NCI-H146 treated with DMSO at 0.1 percent for 48 hours (cell line): ENCODE data around the gene CDH23.

Experiments
- DNase-seq: peaks from one replicate; lab custom pipeline; 2025; ENCODE audit not compliant: unreplicated experiment; lab: John Stamatoyannopoulos, UW

The CDH23 gene

GRCh38 chr10:71735709-71736569 lies 339.2 kb downstream of the CDH23 start:
- no peak for DNase-seq

DNA sequence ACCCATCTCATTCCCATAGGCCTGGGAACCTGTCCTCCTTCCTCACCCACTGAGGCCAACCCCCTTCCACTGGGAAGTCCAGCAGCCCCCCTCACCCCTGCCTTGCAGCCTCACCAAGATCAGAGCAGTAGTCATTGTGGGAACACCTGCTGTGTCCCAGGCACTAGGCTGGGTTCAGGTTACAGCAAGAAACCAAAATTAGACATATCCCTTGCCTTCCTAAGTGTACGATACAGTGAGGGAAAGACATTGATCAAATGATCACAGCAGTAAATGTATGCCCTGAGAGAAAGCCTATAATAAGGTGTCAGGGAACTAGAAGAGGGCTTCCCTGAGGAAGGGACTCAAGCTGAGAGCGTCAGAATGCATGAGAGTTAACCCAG lies 339.8 kb downstream of the CDH23 start:
- no peak for DNase-seq

GRCh38 chr10:71737001-71737833 lies 340.5 kb downstream of the CDH23 start:
- no peak for DNase-seq

- no peak for DNase-seq
Observed at GRCh38 chr10:71737834-71738197, 341.1 kb downstream of the CDH23 start.

DNA sequence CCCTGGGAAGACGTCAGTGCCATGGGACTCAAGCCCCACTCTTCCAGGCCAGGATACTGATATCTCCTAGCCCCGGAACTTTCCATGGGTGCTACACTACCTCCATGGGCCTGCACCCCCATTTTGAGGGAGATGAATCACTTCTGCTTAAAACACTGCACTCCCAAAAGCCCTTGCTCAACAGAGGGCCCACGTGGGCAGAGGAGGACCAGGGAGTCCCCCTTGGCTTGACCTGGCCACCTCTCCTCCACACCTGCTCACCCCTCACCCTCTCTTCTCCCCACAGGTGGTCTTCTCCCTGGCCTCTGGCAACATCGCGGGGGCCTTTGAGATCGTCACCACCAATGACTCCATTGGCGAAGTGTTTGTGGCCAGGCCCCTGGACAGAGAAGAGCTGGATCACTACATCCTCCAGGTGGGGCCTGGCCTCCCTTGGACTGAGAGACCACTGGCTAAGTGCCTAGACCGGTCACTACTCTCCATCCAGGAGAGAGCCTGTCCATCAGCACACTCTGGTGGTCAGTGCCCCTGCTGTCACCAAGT lies 342.7 kb downstream of the CDH23 start:
- DNase-seq: no peak

GRCh38 chr10:71740069-71740653 lies 343.4 kb downstream of the CDH23 start:
- DNase-seq: no peak

DNA sequence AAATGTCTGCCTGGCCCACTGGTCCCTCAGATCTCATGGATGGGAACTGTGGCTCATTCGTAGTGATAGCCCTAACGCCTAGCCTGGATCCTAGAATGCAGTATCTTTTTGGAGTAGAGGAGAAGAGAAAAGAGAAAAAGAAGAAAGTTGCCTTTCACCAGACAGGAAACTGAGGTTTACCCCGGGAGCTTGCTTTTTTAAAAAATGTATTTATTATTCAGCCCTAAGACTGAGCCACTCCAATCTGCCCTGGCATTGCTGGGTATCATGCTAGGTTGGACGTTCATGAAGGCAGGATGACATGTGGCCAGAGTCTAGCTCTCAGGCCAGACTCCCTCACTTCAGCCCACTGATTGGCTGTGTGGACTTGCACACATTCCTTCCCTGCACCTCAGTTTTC lies 344.3 kb downstream of the CDH23 start:
- no peak for DNase-seq

DNA sequence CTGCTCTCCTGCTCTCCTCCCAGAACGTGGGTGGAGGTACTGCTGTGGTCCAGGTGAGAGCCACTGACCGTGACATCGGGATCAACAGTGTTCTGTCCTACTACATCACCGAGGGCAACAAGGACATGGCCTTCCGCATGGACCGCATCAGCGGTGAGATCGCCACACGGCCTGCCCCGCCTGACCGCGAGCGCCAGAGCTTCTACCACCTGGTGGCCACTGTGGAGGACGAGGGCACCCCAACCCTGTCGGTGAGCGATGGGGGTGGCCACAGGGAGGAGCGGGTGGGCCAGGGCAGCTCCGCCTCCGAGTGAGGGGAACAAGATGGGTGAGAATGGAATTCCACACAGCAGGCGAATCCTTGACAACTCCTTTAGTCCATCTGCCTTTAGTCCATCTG lies 345.0 kb downstream of the CDH23 start:
- no peak for DNase-seq

DNA sequence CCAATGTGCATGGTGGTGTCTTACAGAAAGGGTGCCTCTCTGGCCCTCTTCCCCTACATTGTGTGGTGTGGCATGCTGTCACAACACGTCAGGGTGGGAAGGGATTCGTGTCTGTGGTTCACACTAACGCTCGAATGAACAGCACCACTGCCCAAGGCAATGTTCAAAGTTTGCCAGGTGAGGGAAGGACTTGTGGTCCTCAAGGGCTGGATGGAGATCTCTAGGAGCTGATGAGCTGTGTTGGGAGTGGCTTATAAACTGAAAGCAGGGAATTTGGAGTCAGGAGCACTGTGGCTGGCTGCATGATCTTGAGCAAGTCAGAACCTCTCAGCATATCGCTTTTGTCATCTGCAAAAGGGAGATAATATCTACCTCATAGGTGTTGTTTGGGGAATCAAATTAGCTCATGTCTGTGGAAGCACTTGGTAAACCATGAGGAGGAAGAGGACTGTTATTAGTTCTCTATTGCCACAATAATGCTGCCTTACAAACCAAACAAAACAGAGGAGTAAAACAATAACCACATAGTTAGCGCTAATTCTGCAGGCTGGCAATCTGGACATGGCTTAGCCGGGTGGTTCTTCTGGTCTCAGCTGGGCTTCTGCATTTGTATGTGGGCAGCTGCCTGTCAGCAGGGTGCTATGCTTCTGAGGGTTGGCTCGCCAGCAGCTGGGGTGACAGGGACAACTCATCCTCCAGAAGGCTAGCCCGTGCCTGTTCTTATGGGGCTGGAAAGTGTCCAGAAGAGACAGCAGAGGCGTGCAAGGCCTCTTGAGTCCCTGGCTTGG lies 345.8 kb downstream of the CDH23 start:
- no peak for DNase-seq

DNA sequence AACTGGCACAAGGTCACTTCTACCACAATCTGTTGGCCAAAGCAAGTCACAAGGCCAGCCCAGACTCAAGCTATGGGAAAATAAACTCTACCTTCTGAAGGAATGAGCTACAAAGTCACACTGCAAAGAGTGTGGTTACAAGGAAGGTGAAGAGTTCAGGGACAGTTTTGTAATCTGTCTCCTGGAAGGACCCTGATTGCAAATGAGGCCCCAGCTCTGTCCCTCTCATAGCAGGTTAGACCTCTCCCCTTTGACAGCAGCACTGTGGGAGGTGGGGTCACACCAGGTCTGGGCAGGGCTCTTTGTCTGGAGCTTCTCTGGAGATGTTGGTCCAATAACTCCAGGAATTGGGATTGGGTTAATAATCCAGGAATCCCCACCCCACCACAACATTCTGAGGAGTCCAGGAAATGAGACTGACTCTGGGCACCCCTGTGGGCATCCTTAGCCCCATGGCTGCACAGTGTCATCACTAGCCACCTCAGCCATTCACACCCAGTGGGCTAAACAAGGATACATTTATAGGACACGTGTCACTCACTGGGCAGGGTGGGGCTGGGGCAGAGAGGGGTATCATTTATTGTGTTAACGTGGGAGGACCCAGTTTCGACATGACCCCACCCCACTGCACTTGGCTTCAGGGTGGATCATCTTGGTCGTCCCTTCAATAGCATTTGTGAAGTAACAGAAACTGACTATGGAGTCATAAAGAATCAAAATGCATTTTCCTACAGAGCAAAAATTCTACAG lies 346.5 kb downstream of the CDH23 start:
- DNase-seq: no peak

DNA sequence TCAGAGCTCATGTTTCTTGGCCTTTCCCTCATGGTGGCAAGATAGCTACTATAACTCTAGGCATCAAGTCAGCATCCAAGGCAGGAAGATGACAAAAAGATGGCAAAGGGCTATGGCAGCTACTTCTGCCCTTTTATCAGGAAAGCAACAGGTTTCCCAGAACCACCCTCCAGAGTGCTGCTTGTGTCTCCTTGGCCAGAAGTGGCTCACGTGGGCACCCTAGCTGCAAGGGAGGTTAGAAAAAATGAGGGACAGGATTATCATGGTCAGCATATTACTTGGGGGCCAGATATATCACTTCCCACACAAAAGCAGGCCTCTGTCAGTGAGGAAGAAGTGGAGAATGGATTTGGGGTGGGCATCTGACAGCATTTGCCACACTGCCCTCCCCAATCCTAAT lies 347.1 kb downstream of the CDH23 start:
- no peak for DNase-seq

- DNase-seq: no peak
Observed at GRCh38 chr10:71744897-71745663, 348.4 kb downstream of the CDH23 start.

GRCh38 chr10:71745664-71746250 lies 349.0 kb downstream of the CDH23 start:
- DNase-seq: no peak

DNA sequence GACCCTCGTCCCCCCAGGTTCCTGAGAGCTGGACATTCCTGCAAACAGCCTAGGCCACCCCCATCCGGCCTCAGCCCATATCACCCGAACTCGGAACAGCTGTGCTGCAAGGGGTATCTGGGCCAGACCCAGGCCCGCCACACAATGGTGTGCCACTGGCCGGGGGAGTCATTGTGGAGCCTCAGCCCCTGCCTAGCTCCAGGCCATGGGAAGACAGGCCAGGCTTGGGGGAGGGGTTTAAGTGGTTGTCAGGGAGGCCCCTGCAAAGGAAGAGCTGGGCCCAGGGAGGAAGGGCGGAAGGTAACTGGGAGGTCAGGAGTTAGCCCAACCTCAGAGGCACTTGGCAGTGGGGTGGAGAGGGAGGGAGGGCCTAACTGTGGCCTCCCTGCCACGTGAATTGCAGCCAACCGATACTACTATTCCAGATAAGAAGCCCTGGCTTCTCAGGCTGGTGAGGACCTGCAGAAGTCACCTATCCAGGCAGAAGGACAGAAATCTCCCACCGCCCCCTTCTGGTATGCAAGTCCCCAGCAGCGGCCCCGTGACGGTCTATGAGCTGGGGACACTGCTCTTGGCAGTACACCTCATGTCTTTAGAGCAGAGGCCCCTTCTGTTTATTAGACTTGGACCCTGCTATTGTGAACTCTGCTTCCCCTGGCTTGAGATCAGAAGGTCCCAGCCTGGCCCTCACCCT lies 349.8 kb downstream of the CDH23 start:
- DNase-seq: no peak

DNA sequence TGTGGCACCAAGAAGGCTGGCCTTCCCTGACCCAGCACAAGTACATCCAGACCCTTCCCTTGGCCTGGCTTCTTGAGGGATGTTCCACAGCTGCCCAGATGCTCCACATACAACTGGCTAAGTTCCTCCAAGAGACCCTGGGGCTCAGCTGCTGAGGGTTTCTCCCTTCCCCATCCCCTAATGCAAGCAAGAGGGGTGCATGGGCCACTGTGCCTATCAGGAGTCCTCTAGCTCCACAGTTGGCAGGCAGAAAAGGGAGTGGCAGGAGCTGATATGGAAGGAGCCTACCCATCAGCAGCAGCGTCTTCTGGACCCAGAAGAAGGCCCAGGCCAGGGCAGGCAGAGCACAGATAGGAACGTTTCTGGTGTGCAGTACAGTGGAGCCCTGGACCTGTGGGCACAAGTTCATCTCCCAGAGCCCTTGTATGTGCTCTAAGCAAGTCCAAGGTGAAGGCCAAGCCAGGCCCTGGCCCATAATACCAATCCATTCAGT lies 350.4 kb downstream of the CDH23 start:
- no peak for DNase-seq

DNA sequence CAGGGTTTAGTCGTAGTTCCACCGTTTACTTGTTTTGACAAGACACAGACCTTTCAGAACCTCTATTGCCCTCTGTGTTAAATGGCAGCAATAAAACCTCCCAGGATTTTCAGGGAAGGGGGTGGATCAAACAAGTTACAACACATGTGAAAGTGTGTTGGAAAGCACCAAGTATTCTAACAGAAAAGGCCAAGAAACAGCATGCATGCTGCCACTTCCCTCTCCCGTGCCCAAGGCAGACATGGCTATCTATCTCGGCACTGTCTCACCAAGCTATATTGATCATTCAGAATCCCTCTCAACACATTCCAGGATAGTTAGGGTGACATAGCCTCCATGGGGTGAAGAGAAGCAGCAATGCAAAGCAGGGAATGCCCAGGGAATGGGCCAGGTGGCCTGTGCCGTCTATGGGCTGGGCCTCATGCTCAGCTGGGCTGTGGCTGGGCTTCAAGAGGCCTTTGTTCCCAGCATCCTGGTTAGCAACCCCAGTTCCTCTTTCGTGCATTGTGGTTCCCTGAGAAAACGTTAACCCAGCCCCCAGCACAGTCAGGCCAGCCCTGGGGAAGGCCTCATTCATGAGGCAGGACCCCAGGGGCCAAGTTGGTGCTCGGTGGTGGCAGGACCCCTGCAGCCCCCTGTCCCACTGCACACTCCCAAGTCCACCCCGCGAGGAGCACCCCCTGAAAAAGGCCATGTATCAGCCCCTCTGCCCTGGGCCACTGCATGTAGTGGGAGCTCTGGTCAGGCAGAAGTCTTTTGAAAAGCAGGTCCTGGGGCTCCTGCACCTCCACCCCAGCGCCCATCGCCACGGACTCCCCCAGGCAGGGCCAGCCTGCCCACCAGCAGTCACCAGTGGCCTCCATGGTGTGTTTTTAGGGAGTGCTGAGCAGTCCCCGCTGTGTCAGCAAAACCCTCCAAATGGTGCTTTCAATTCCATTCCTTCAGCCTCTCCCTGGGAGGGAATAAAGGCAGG lies 351.1 kb downstream of the CDH23 start:
- no peak for DNase-seq

DNA sequence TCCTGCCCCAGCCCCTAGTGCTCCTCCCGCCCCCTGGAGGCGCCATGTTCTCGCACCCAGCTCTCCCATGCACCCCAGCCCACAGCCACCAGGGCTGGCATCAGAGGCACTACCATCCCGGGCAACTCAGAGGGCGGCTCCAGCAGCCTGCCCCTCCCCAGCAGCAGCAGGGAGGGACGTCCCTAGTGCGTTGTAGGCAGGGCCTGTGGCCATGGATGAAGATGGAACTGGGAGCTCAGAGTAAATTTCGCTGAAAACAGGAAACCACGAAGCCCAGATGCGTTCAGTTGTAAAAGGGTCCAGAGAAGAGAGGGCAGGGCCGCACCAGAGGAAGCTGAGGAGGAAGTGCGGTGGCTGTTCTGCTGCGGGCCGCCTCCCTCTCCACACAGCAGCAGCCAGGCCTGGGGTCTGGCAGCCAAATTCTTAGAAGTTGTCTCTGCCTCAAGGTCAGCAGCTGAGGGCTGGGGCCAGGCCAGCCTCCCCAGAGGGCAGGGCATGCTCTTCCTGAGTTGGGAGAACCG lies 352.0 kb downstream of the CDH23 start:
- no peak for DNase-seq
